HepG2 (cell line): ENCODE results near the gene THOC5. TPM values are rescaled to one million over a fixed set of nuclear protein-coding genes. Genes with fewer than 3 reads are reported as not detected.
A peak's percentile ranks its signal among the peaks of the same experiment; 100 is the strongest.

Source experiments
- AGO2 ChIP-seq: fragments of 200-400 bp; formaldehyde crosslinking; optimal IDR thresholded peaks from 2 replicates; pipeline ENCODE3; 2017; ENCODE audit warnings: mild to moderate bottlenecking, low read depth, low read length, moderate library complexity
- CEBPG ChIP-seq: IDR thresholded peaks from 2 replicates; pipeline ENCODE4 v1.6.1; 2016
- GTF3A ChIP-seq: sonication (generic); formaldehyde crosslinking; conservative IDR thresholded peaks from 2 replicates; pipeline ENCODE4 v1.4.0; 2020; ENCODE audit warnings: mild to moderate bottlenecking, missing genetic modification reagents
- JDP2 ChIP-seq: sonication (generic); formaldehyde crosslinking; IDR thresholded peaks from 2 replicates; pipeline ENCODE4 v1.8.1; 2022; ENCODE audit warnings: missing genetic modification reagents, borderline replicate concordance
- KDM5B ChIP-seq: sonication (generic); formaldehyde crosslinking; IDR thresholded peaks from 2 replicates; pipeline ENCODE4 v1.4.0; 2020; ENCODE audit warnings: missing genetic modification reagents, mild to moderate bottlenecking, borderline replicate concordance
- KLF9 ChIP-seq: IDR thresholded peaks from 2 replicates; pipeline ENCODE4 v1.6.1; 2016; ENCODE audit warnings: low read depth
- NR2C2 ChIP-seq: sonication (generic); formaldehyde crosslinking; IDR thresholded peaks from 2 replicates; pipeline ENCODE4 v1.4.0; 2020; ENCODE audit warnings: missing genetic modification reagents, mild to moderate bottlenecking, moderate library complexity, borderline replicate concordance
- ZKSCAN5 ChIP-seq: sonication (generic); formaldehyde crosslinking; IDR thresholded peaks from 2 replicates; pipeline ENCODE4 v1.5.1; 2020; ENCODE audit warnings: mild to moderate bottlenecking, missing genetic modification reagents
- ZNF143 ChIP-seq: sonication (generic); formaldehyde crosslinking; IDR thresholded peaks from 2 replicates; pipeline ENCODE4 v1.4.0; 2020; ENCODE audit warnings: missing genetic modification reagents
- ZNF263 ChIP-seq: sonication (generic); formaldehyde crosslinking; IDR thresholded peaks from 2 replicates; pipeline ENCODE4 v1.4.0; 2020; ENCODE audit warnings: missing genetic modification reagents
- ZNF3 ChIP-seq: IDR thresholded peaks from 2 replicates; pipeline ENCODE4 v1.7.0; 2017; ENCODE audit warnings: inconsistent platforms
- ZNF451 ChIP-seq: sonication (generic); formaldehyde crosslinking; IDR thresholded peaks from 2 replicates; pipeline ENCODE4 v1.5.0; 2020; ENCODE audit warnings: mild to moderate bottlenecking, missing genetic modification reagents
- ZNF546 ChIP-seq: sonication (generic); formaldehyde crosslinking; conservative IDR thresholded peaks from 2 replicates; pipeline ENCODE4 v1.8.1; 2023; ENCODE audit warnings: mild to moderate bottlenecking, missing genetic modification reagents
- ZNF550 ChIP-seq: sonication (generic); formaldehyde crosslinking; IDR thresholded peaks from 2 replicates; pipeline ENCODE4 v1.4.0; 2020; ENCODE audit warnings: mild to moderate bottlenecking, missing genetic modification reagents, borderline replicate concordance
- ZNF792 ChIP-seq: IDR thresholded peaks from 2 replicates; pipeline ENCODE4 v1.6.1; 2016
- polyA plus RNA-seq, 8 experiments: library from polyadenylated mRNA; depleted of rRNA in 3 of 8; stranded (reverse) in 7 of 8; unstranded in 1 of 8; fragments of >200 nt; fragmentation: Illumina TruSeq in 4 of 8; extraction: Trizol in 4 of 8; gene quantifications; 2 replicates each; pipeline versions ENCODE4 v1.2.1 to v1.2.3, GENCODE V29; 2011 to 2016; ENCODE audit warnings: low read depth in 4 of 8, missing spikeins in 1 of 8, mixed read lengths in 1 of 8; ENCODE audit not compliant: insufficient read depth in 1 of 8
- total RNA-seq, 5 experiments: library from RNA; depleted of rRNA; stranded (reverse); fragments of >200 nt; fragmentation: Illumina TruSeq; extraction: Trizol; gene quantifications; 2 replicates each; pipeline ENCODE4 v1.2.3, GENCODE V29; 2016; ENCODE audit warnings: low read depth in 1 of 5
- TF ChIP-seq, protein P1 (sequence below): sonication (generic); formaldehyde crosslinking; IDR thresholded peaks from 2 replicates; pipeline ENCODE4 v1.8.1; 2022; ENCODE audit warnings: mild to moderate bottlenecking, missing genetic modification reagents
- TF ChIP-seq, protein P2 (sequence below): sonication (generic); formaldehyde crosslinking; IDR thresholded peaks from 2 replicates; pipeline ENCODE4 v1.4.0; 2020; ENCODE audit warnings: missing genetic modification reagents
- TF ChIP-seq, protein P3 (sequence below): sonication (generic); formaldehyde crosslinking; IDR thresholded peaks from 2 replicates; pipeline ENCODE4 v1.4.0; 2020; ENCODE audit warnings: mild to moderate bottlenecking, missing genetic modification reagents
- TF ChIP-seq, protein P4 (sequence below): sonication (generic); formaldehyde crosslinking; IDR thresholded peaks from 2 replicates; pipeline ENCODE4 v1.4.0; 2020; ENCODE audit warnings: missing genetic modification reagents
- TF ChIP-seq, protein P5 (sequence below): IDR thresholded peaks from 2 replicates; pipeline ENCODE4 v1.4.0; 2020; ENCODE audit warnings: mild to moderate bottlenecking, missing genetic modification reagents

The THOC5 gene
- total and polyA plus RNA-seq, 2 of the 13 experiments (the other 11 are each of a cell fraction or from before 2014, with no cell fraction given), result 45.8 to 46.7 TPM

DNA sequence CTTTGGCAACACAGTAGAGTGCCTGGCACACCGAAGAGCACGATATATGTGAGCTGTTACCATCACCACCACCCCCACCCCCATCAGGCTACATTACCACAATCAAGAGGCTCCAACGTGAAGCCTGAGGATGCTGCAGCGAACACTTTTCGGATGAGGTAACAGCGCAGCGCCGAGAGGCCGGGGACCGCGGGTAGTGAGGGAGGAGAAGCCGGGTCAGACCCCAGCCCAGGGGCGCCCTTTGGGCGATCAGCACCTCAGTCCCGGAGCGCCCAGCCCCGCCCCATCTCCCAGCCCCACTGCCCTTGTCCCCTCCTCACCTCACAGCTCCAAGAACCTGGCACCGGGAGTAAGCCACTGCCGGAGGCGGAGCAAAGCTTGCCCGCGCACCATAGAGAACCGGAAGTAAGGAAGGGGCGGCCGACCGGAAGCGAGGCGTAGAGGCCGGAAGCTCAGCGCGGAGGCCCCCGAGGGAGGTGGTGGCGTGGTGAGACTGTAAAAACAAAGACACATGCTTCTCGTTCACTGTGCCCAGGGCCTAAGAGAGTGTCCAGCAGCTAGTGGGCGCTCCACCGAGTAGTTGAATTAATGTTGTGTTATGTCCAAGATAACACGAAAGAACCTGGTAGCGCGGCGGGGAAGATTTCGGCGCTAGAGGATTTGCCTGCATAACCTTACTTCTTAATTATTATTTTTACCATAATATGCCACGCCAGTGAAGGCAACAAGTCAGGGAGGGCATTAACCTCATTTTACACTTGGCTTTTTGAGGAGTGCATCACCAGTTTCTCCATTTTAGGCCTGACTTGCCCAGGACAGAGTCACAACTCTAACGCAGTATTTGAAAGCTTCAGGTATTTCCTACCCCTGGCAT, at the start of gene THOC5 (continued):
- TF ChIP-seq, protein P1, sequence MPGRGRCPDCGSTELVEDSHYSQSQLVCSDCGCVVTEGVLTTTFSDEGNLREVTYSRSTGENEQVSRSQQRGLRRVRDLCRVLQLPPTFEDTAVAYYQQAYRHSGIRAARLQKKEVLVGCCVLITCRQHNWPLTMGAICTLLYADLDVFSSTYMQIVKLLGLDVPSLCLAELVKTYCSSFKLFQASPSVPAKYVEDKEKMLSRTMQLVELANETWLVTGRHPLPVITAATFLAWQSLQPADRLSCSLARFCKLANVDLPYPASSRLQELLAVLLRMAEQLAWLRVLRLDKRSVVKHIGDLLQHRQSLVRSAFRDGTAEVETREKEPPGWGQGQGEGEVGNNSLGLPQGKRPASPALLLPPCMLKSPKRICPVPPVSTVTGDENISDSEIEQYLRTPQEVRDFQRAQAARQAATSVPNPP (CRISPR knock-in tag), result no peak
- no peak for TF ChIP-seq JDP2 (CRISPR knock-in tag)
- peak; percentile 69; the same call in 1 of the 2 replicates for TF ChIP-seq NR2C2 (CRISPR knock-in tag)
- no peak for TF ChIP-seq ZNF550 (CRISPR knock-in tag)
- no peak for TF ChIP-seq ZNF143 (CRISPR knock-in tag)
- peak; percentile 82 for TF ChIP-seq ZNF792 (CRISPR knock-in tag)
- TF ChIP-seq ZNF451 (CRISPR knock-in tag), result peak; percentile 81
- peak; percentile 86 for TF ChIP-seq AGO2
- TF ChIP-seq, protein P2, sequence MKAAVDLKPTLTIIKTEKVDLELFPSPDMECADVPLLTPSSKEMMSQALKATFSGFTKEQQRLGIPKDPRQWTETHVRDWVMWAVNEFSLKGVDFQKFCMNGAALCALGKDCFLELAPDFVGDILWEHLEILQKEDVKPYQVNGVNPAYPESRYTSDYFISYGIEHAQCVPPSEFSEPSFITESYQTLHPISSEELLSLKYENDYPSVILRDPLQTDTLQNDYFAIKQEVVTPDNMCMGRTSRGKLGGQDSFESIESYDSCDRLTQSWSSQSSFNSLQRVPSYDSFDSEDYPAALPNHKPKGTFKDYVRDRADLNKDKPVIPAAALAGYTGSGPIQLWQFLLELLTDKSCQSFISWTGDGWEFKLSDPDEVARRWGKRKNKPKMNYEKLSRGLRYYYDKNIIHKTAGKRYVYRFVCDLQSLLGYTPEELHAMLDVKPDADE (CRISPR knock-in tag), result no peak
- TF ChIP-seq, protein P3, sequence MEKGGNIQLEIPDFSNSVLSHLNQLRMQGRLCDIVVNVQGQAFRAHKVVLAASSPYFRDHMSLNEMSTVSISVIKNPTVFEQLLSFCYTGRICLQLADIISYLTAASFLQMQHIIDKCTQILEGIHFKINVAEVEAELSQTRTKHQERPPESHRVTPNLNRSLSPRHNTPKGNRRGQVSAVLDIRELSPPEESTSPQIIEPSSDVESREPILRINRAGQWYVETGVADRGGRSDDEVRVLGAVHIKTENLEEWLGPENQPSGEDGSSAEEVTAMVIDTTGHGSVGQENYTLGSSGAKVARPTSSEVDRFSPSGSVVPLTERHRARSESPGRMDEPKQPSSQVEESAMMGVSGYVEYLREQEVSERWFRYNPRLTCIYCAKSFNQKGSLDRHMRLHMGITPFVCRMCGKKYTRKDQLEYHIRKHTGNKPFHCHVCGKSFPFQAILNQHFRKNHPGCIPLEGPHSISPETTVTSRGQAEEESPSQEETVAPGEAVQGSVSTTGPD (CRISPR knock-in tag), result no peak
- no peak for TF ChIP-seq ZNF263 (CRISPR knock-in tag)
- TF ChIP-seq, protein P4, sequence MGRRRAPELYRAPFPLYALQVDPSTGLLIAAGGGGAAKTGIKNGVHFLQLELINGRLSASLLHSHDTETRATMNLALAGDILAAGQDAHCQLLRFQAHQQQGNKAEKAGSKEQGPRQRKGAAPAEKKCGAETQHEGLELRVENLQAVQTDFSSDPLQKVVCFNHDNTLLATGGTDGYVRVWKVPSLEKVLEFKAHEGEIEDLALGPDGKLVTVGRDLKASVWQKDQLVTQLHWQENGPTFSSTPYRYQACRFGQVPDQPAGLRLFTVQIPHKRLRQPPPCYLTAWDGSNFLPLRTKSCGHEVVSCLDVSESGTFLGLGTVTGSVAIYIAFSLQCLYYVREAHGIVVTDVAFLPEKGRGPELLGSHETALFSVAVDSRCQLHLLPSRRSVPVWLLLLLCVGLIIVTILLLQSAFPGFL (CRISPR knock-in tag), result no peak
- TF ChIP-seq ZKSCAN5 (CRISPR knock-in tag), result no peak
- no peak for TF ChIP-seq ZNF3
- TF ChIP-seq, protein P5, sequence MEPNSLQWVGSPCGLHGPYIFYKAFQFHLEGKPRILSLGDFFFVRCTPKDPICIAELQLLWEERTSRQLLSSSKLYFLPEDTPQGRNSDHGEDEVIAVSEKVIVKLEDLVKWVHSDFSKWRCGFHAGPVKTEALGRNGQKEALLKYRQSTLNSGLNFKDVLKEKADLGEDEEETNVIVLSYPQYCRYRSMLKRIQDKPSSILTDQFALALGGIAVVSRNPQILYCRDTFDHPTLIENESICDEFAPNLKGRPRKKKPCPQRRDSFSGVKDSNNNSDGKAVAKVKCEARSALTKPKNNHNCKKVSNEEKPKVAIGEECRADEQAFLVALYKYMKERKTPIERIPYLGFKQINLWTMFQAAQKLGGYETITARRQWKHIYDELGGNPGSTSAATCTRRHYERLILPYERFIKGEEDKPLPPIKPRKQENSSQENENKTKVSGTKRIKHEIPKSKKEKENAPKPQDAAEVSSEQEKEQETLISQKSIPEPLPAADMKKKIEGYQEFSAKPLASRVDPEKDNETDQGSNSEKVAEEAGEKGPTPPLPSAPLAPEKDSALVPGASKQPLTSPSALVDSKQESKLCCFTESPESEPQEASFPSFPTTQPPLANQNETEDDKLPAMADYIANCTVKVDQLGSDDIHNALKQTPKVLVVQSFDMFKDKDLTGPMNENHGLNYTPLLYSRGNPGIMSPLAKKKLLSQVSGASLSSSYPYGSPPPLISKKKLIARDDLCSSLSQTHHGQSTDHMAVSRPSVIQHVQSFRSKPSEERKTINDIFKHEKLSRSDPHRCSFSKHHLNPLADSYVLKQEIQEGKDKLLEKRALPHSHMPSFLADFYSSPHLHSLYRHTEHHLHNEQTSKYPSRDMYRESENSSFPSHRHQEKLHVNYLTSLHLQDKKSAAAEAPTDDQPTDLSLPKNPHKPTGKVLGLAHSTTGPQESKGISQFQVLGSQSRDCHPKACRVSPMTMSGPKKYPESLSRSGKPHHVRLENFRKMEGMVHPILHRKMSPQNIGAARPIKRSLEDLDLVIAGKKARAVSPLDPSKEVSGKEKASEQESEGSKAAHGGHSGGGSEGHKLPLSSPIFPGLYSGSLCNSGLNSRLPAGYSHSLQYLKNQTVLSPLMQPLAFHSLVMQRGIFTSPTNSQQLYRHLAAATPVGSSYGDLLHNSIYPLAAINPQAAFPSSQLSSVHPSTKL, result peak; percentile 65
- TF ChIP-seq KLF9 (CRISPR knock-in tag), result 0 out of 2 replicates have a peak, but pooled peaks have one; percentile 55
- TF ChIP-seq ZNF546 (CRISPR knock-in tag), result no peak
- no peak; the same call in 1 of the 2 replicates for TF ChIP-seq KDM5B (CRISPR knock-in tag)
- peak; percentile 37 for TF ChIP-seq CEBPG (CRISPR knock-in tag)
- TF ChIP-seq GTF3A (CRISPR knock-in tag), result peak; percentile 62; the same call in 1 of the 2 replicates
